Neuronal stem cell (in vitro differentiated cells): ENCODE data around the gene METTL9.
"Not testable (repeated sequence)": the region's sequence is repeated elsewhere in the genome, so short reads cannot be mapped to it uniquely, and the experiment has no call there.

Experiments used
- DNase-seq: peaks from one replicate; pipeline ENCODE4 v3.0.0-alpha.2; 2013; ENCODE audit warnings: low spot score
- H2AFZ ChIP-seq: one replicate; pipeline ENCODE4 v1.6.1; 2013; ENCODE audit warnings: mild to moderate bottlenecking, low read length, inconsistent platforms
- H2AK5ac ChIP-seq: 2 replicates; pipeline ENCODE4 v1.6.1; 2013; ENCODE audit warnings: low read depth, mild to moderate bottlenecking, inconsistent platforms, low read length, moderate library complexity, mixed read lengths
- H2BK120ac ChIP-seq: 2 replicates; pipeline ENCODE4 v1.6.1; 2013; ENCODE audit warnings: low read depth, mild to moderate bottlenecking, inconsistent platforms, low read length, moderate library complexity, mixed read lengths
- H2BK12ac ChIP-seq: one replicate; pipeline ENCODE4 v1.6.1; 2013; ENCODE audit warnings: low read length, inconsistent platforms
- H2BK15ac ChIP-seq: 2 replicates; pipeline ENCODE4 v1.6.1; 2013; ENCODE audit warnings: mild to moderate bottlenecking, low read length, inconsistent platforms, mixed read lengths
- H2BK5ac ChIP-seq: one replicate; pipeline ENCODE4 v1.6.1; 2013; ENCODE audit warnings: inconsistent platforms, mild to moderate bottlenecking, low read length, moderate library complexity
- H3K14ac ChIP-seq: one replicate; pipeline ENCODE4 v1.6.1; 2013; ENCODE audit warnings: low read length, inconsistent platforms
- H3K18ac ChIP-seq: 2 replicates; pipeline ENCODE4 v1.6.1; 2013; ENCODE audit warnings: low read length, inconsistent platforms
- H3K23ac ChIP-seq: 2 replicates; pipeline ENCODE4 v1.6.1; 2013; ENCODE audit warnings: low read depth, mild to moderate bottlenecking, mixed read lengths, low read length, inconsistent platforms; ENCODE audit not compliant: poor library complexity
- H3K27ac ChIP-seq: replicated peaks from 3 replicates; pipeline ENCODE4 v1.5.1; 2013; ENCODE audit warnings: low read length, inconsistent platforms
- H3K27me3 ChIP-seq, 3 experiments: 2 replicates each; pipeline ENCODE4 v1.6.1; 2013; ENCODE audit warnings: low read length in 3 of 3, mild to moderate bottlenecking in 2 of 3, inconsistent platforms in 1 of 3, low read depth in 1 of 3, mixed read lengths in 1 of 3, moderate library complexity in 1 of 3; ENCODE audit not compliant: control insufficient read depth in 3 of 3, insufficient read depth in 3 of 3
- H3K36me3 ChIP-seq, 2 donors: replicated peaks in 1 of 2; 2 replicates each; pipeline ENCODE4 v1.6.1; 2013; ENCODE audit warnings: low read length in 2 of 2; ENCODE audit not compliant: control insufficient read depth in 2 of 2, insufficient read depth in 2 of 2
- H3K4ac ChIP-seq: 2 replicates; pipeline ENCODE4 v1.6.1; 2013; ENCODE audit warnings: inconsistent platforms, mild to moderate bottlenecking, low read length, moderate library complexity
- H3K4me1 ChIP-seq, 2 donors: 1 replicate in 1 of 2; 2 replicates in 1 of 2; pipeline ENCODE4 v1.6.1; 2013; ENCODE audit warnings: low read length in 2 of 2, low read depth in 1 of 2; ENCODE audit not compliant: control insufficient read depth in 2 of 2, insufficient read depth in 1 of 2
- H3K4me2 ChIP-seq: one replicate; pipeline ENCODE4 v1.6.1; 2013; ENCODE audit warnings: mild to moderate bottlenecking, low read length, inconsistent platforms; ENCODE audit not compliant: insufficient read depth, poor library complexity, severe bottlenecking
- H3K4me3 ChIP-seq, 2 donors: 2 replicates each; pipeline ENCODE4 v1.5.1; 2013; ENCODE audit warnings: low read length in 2 of 2, mild to moderate bottlenecking in 2 of 2, inconsistent platforms in 1 of 2, moderate library complexity in 1 of 2
- H3K79me1 ChIP-seq: one replicate; pipeline ENCODE4 v1.6.1; 2013; ENCODE audit warnings: low read depth, mild to moderate bottlenecking, inconsistent platforms, low read length, moderate library complexity
- H3K9ac ChIP-seq: one replicate; pipeline ENCODE4 v1.6.1; 2013; ENCODE audit warnings: mild to moderate bottlenecking, low read depth, low read length, inconsistent platforms; ENCODE audit not compliant: poor library complexity
- H3K9me3 ChIP-seq, 2 donors: replicated peaks in 1 of 2; 2 replicates each; pipeline versions ENCODE3 to v1.6.1; 2013; ENCODE audit warnings: low read length in 2 of 2, mild to moderate bottlenecking in 2 of 2, inconsistent platforms in 1 of 2, low read depth in 1 of 2, mixed read lengths in 1 of 2, moderate library complexity in 1 of 2; ENCODE audit not compliant: control insufficient read depth in 2 of 2, insufficient read depth in 1 of 2
- H4K8ac ChIP-seq: one replicate; pipeline ENCODE4 v1.6.1; 2013; ENCODE audit warnings: low read depth, mild to moderate bottlenecking, inconsistent platforms, low read length, moderate library complexity
- H4K91ac ChIP-seq: one replicate; pipeline ENCODE4 v1.6.1; 2013; ENCODE audit warnings: low read length, low read depth, mild to moderate bottlenecking, inconsistent platforms; ENCODE audit not compliant: poor library complexity
- WGBS, 2 donors: extraction: QIAGEN DNeasy Blood & Tissue Kit; methylation state at CpG; one replicate each; pipeline ENCODE4 v1.1.7; 2013; ENCODE audit warnings: missing lambda C conversion rate in 2 of 2, mixed read lengths in 1 of 2; ENCODE audit not compliant: insufficient read length in 2 of 2, insufficient replicate concordance in 1 of 2; ENCODE audit errors: extremely low coverage in 2 of 2; 5-methylcytosine and 5-hydroxymethylcytosine counted together

The METTL9 gene

GRCh38 chr16:21564367-21564766 lies 35.0 kb upstream of the METTL9 start:
- not testable (repeated sequence) for H3K9ac ChIP-seq, H3K18ac ChIP-seq, H2AK5ac ChIP-seq, H3K23ac ChIP-seq, H3K27ac ChIP-seq, H3K9me3 ChIP-seq, H2BK5ac ChIP-seq, H2BK12ac ChIP-seq, H2BK15ac ChIP-seq, H3K4me2 ChIP-seq, H3K36me3 ChIP-seq, H3K4ac ChIP-seq, H3K79me1 ChIP-seq, H3K14ac ChIP-seq, H3K4me1 ChIP-seq, H2BK120ac ChIP-seq, H3K4me3 ChIP-seq, H4K8ac ChIP-seq, DNase-seq, H4K91ac ChIP-seq, H2AFZ ChIP-seq
- no CpG with 5 or more reads among the region's 1 CpG for WGBS, 2 donors
- peaks cover 0 to 44% (median 0%) of the 10 kb centered on the region in 3 experiments for H3K27me3 ChIP-seq

- Histone ChIP-seq H3K14ac (no peak overlapping the region), H3K4me3 (no peak overlapping the region), H2BK5ac (no peak overlapping the region), H3K79me1 (no peaks in the 10 kb centered on the region), H3K36me3 (no peaks in the 10 kb centered on the region), H3K9me3 (no peaks in the 10 kb centered on the region), H3K4ac (no peak overlapping the region), H3K4me2 (no peak overlapping the region), H2AK5ac (no peak overlapping the region), H3K9ac (no peak overlapping the region), H2BK12ac (no peak overlapping the region), H4K91ac (no peak overlapping the region), H3K23ac (no peak overlapping the region), H3K18ac (no peak overlapping the region), H4K8ac (no peak overlapping the region), H2BK15ac (no peak overlapping the region), H3K4me1 (peaks cover 0 to 2% of the 10 kb centered on the region in 2 donors), H2BK120ac (no peak overlapping the region), H3K27me3 (peaks cover 0 to 44% (median 0%) of the 10 kb centered on the region in 3 experiments), H3K27ac (no peak overlapping the region), H2AFZ (no peak overlapping the region)
- DNase-seq, result no peak
- no CpG with 5 or more reads among the region's 2 CpGs for WGBS, 2 donors
Measured at GRCh38 chr16:21565507-21565860, 33.9 kb upstream of the METTL9 start.

- no peak overlapping the region for H4K8ac ChIP-seq
- no peak overlapping the region for H3K23ac ChIP-seq
- no peak overlapping the region for H3K4me2 ChIP-seq
- H3K14ac ChIP-seq, result no peak overlapping the region
- no peaks in the 10 kb centered on the region for H3K79me1 ChIP-seq
- H3K18ac ChIP-seq, result no peak overlapping the region
- H2BK5ac ChIP-seq, result no peak overlapping the region
- no peak overlapping the region for H3K4me3 ChIP-seq
- no peaks in the 10 kb centered on the region for H3K9me3 ChIP-seq
- H3K4ac ChIP-seq, result no peak overlapping the region
- no peak overlapping the region for H3K27ac ChIP-seq
- no peak overlapping the region for H2BK12ac ChIP-seq
- WGBS, 2 donors, result no CpG with 5 or more reads among the region's 13 CpGs
- H3K4me1 ChIP-seq, result peaks cover 0 to 2% of the 10 kb centered on the region in 2 donors
- H3K9ac ChIP-seq, result no peak overlapping the region
- H2AFZ ChIP-seq, result no peak overlapping the region
- no peak overlapping the region for H2BK15ac ChIP-seq
- no peak for DNase-seq
- no peak overlapping the region for H2BK120ac ChIP-seq
- H4K91ac ChIP-seq, result no peak overlapping the region
- H3K36me3 ChIP-seq, result no peaks in the 10 kb centered on the region
- H3K27me3 ChIP-seq, result peaks cover 0 to 41% (median 0%) of the 10 kb centered on the region in 3 experiments
- no peak overlapping the region for H2AK5ac ChIP-seq
Measured at GRCh38 chr16:21565861-21566669, 33.3 kb upstream of the METTL9 start.

- H3K4me2 ChIP-seq, result no peak overlapping the region
- no peak overlapping the region for H3K4ac ChIP-seq
- H3K36me3 ChIP-seq, result no peaks in the 10 kb centered on the region
- H2BK5ac ChIP-seq, result no peak overlapping the region
- H3K27me3 ChIP-seq, result peaks cover 0 to 41% (median 0%) of the 10 kb centered on the region in 3 experiments
- H2BK15ac ChIP-seq, result no peak overlapping the region
- no peak overlapping the region for H4K8ac ChIP-seq
- no peak overlapping the region for H3K27ac ChIP-seq
- no CpG with 5 or more reads among the region's 4 CpGs for WGBS, 2 donors
- no peak overlapping the region for H4K91ac ChIP-seq
- no peak overlapping the region for H3K14ac ChIP-seq
- H2BK12ac ChIP-seq, result no peak overlapping the region
- H2AFZ ChIP-seq, result no peak overlapping the region
- H3K4me1 ChIP-seq, result peaks cover 0 to 2% of the 10 kb centered on the region in 2 donors
- no peak for DNase-seq
- H3K9me3 ChIP-seq, result no peaks in the 10 kb centered on the region
- no peak overlapping the region for H3K23ac ChIP-seq
- no peak overlapping the region for H2BK120ac ChIP-seq
- no peak overlapping the region for H3K18ac ChIP-seq
- no peaks in the 10 kb centered on the region for H3K79me1 ChIP-seq
- H3K9ac ChIP-seq, result no peak overlapping the region
- no peak overlapping the region for H3K4me3 ChIP-seq
- H2AK5ac ChIP-seq, result no peak overlapping the region
Measured at GRCh38 chr16:21566891-21567414, 32.4 kb upstream of the METTL9 start.
